HG03064 (cell line): ENCODE data around the gene IGFL4.

ENCODE experiments used
- ATAC-seq: cut with Tn5 transposase; IDR thresholded peaks from one replicate; pipeline ENCODE4 v1.9.1; 2021; ENCODE audit warnings: low read depth; ENCODE audit not compliant: unreplicated experiment

The IGFL4 gene

GRCh38 chr19:45995715-45996385 lies 45.0 kb downstream of the IGFL4 start:
- ATAC-seq = no peak

- peak; percentile 91 for ATAC-seq
Measured at GRCh38 chr19:45994998-45995714, 45.6 kb downstream of the IGFL4 start, which contains the start of gene CCDC61. Gene CCDC61, plus strand, starts transcription at chr19:45995467. Its CDS starts 7,552 bp downstream, at chr19:46003019.

GRCh38 chr19:45994456-45994997 lies 46.3 kb downstream of the IGFL4 start:
- no peak for ATAC-seq

- no peak for ATAC-seq
Measured at GRCh38 chr19:45990113-45990728, 50.6 kb downstream of the IGFL4 start.
